GM19438 (cell line): ENCODE data around the gene MARK3.
"Not testable (repeated sequence)": the region's sequence is repeated elsewhere in the genome, so short reads cannot be mapped to it uniquely, and the experiment has no call there.

Experiments
- ATAC-seq: cut with Tn5 transposase; IDR thresholded peaks from one replicate; pipeline ENCODE4 v1.9.1; 2021; ENCODE audit warnings: low read depth; ENCODE audit not compliant: unreplicated experiment

Gene MARK3

GRCh38 chr14:103385152-103385928 is at the start of gene MARK3:
Gene MARK3, plus strand, starts transcription at chr14:103385415. Its CDS starts 615 bp downstream, at chr14:103386030.
- peak; percentile 94 for ATAC-seq

GRCh38 chr14:103336191-103336590 is 49.0 kb upstream of the MARK3 start:
- ATAC-seq = no peak

- ATAC-seq = no peak
Observed at GRCh38 chr14:103337794-103338193, 47.4 kb upstream of the MARK3 start.

GRCh38 chr14:103339561-103339960 is 45.7 kb upstream of the MARK3 start:
- ATAC-seq = no peak

GRCh38 chr14:103340480-103341212 is 44.6 kb upstream of the MARK3 start:
- ATAC-seq = no peak

GRCh38 chr14:103341250-103342129 is 43.7 kb upstream of the MARK3 start:
- no peak for ATAC-seq

GRCh38 chr14:103343164-103343879 is 41.9 kb upstream of the MARK3 start:
- no peak for ATAC-seq

- no peak for ATAC-seq
Observed at GRCh38 chr14:103343905-103344797, 41.1 kb upstream of the MARK3 start.

GRCh38 chr14:103346286-103346685 is 38.9 kb upstream of the MARK3 start:
- ATAC-seq = no peak

- no peak for ATAC-seq
Observed at GRCh38 chr14:103347091-103347815, 38.0 kb upstream of the MARK3 start.

GRCh38 chr14:103348154-103348553 is 37.1 kb upstream of the MARK3 start:
- ATAC-seq = no peak

- no peak for ATAC-seq
Observed at GRCh38 chr14:103349982-103350381, 35.2 kb upstream of the MARK3 start.

GRCh38 chr14:103353362-103353761 is 31.9 kb upstream of the MARK3 start:
- ATAC-seq = no peak

GRCh38 chr14:103354141-103354540 is 31.1 kb upstream of the MARK3 start:
- ATAC-seq = no peak

GRCh38 chr14:103356024-103356682 is 29.1 kb upstream of the MARK3 start:
- no peak for ATAC-seq

GRCh38 chr14:103357552-103357951 is 27.7 kb upstream of the MARK3 start:
- ATAC-seq = not testable (repeated sequence)

GRCh38 chr14:103360548-103360947 is 24.7 kb upstream of the MARK3 start:
- no peak for ATAC-seq

- no peak for ATAC-seq
Observed at GRCh38 chr14:103361867-103362266, 23.3 kb upstream of the MARK3 start.
